Inflammatory macrophage (primary cell): Measurements from ENCODE around the gene PRDM7.

ENCODE experiments used
- DNase-seq, 2 donors: peaks; one replicate each; pipeline ENCODE4 v3.0.0-alpha.2; 2020 to 2022

PRDM7 gene

GRCh38 chr16:90033387-90033786 is 43.7 kb downstream of the PRDM7 start:
- no peak for DNase-seq

- DNase-seq, result no peak
Measured at GRCh38 chr16:90032674-90033331, 44.3 kb downstream of the PRDM7 start.

- DNase-seq, result peak; percentile 45 to 58
Measured at GRCh38 chr16:90031931-90032673, 45.0 kb downstream of the PRDM7 start.

- no peak for DNase-seq
Measured at GRCh38 chr16:90031186-90031930, 45.8 kb downstream of the PRDM7 start.

- no peak for DNase-seq
Measured at GRCh38 chr16:90028985-90029384, 48.1 kb downstream of the PRDM7 start.

GRCh38 chr16:90027611-90028010 is 49.5 kb downstream of the PRDM7 start:
- DNase-seq, result no peak

- DNase-seq, result peak; percentile 39 to 45
Measured at GRCh38 chr16:90026135-90026534, 51.0 kb downstream of the PRDM7 start.

GRCh38 chr16:90023078-90023447 is 54.1 kb downstream of the PRDM7 start:
- DNase-seq, result no peak

- DNase-seq, result peak; percentile 92 to 94
Measured at GRCh38 chr16:90022209-90023077, 54.7 kb downstream of the PRDM7 start.

GRCh38 chr16:90020838-90021382 is 56.2 kb downstream of the PRDM7 start:
- DNase-seq, result peak; percentile 65 to 85

- no peak for DNase-seq
Measured at GRCh38 chr16:90020260-90020837, 56.8 kb downstream of the PRDM7 start.

- no peak for DNase-seq
Measured at GRCh38 chr16:90019543-90020259, 57.4 kb downstream of the PRDM7 start.

GRCh38 chr16:90018652-90019542 is 58.2 kb downstream of the PRDM7 start, which contains the start of gene DBNDD1:
DBNDD1 (minus strand) TSS chr16:90019456; CDS start chr16:90019341, 115 bp downstream.
- no peak for DNase-seq

GRCh38 chr16:90018297-90018651 is 58.9 kb downstream of the PRDM7 start:
- no peak for DNase-seq

- no peak for DNase-seq
Measured at GRCh38 chr16:90016339-90016950, 60.7 kb downstream of the PRDM7 start.

GRCh38 chr16:90015586-90016338 is 61.4 kb downstream of the PRDM7 start:
- no peak for DNase-seq

- no peak for DNase-seq
Measured at GRCh38 chr16:90012991-90013745, 64.0 kb downstream of the PRDM7 start.

GRCh38 chr16:90011908-90012501 is 65.1 kb downstream of the PRDM7 start:
- no peak for DNase-seq
